T-helper 1 cell treated with Interleukin-12 subunit alpha and Interleukin-12 subunit beta and Interleukin-4 antibody, amounts not matched to agents 30 ng/mL and 1 ng/mL, for 36 hours (primary cell): Measurements from ENCODE around the gene SAP130. TPM values are rescaled to one million over a fixed set of nuclear protein-coding genes. Genes with fewer than 3 reads are reported as not detected.

ENCODE experiments used
- intact Hi-C: fragments of 100-400 bp; cut with micrococcal nuclease; formaldehyde crosslinking; loops from one replicate; pipeline ENCODE4 v1.15.1; 2024
- total RNA-seq: library from RNA; stranded (reverse); gene quantifications from 2 replicates; pipeline ENCODE4 v1.2.3, GENCODE V29; 2022

Gene SAP130
- total RNA-seq, 1 donor from 2014 or later, result 32.9 TPM

DNA sequence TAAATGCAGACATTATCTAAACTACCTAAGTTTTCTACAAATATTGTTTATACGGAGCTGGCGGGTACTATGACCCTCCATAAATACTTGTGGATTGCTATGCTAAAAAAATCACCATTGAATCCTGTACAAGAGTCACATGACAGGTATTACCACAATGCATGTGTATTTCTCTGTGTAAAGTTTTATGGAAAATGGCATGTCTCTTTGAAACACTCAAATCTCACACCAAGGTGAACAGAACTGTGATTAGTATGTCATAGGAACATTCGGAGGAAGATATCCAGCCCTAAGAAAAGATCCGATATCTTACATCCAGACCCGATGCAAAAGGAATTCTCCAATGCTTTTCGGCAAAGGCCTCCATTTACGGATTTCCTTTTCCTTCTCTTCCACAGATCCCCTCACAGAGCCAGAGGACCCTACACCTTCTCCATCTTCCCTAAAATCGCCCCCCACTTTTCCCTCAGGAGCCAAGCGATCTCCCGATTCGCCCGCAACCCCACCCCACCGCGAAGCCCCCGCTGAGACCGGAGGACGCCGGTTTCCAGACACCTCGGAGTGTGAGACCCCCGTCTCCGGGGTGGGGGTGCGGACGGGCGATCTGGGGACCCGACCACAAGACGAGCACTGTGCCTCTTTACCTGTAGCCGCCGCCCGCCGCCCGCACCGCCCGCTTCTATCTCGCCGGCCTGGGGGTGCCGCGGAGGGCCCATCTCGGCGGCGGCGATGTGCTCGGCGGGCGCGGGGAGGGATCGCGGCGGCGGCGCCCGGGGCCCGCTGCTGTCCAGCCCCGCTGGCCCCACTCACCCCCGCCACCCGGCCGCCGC lies 1.2 kb downstream of the SAP130 start:
- intact Hi-C loops, result loop anchor here (2.0 to 10.0 kb wide), 5 partner anchors 140 to 1370 kb away; partner anchors contain the start of genes ERCC3 and GYPC

DNA sequence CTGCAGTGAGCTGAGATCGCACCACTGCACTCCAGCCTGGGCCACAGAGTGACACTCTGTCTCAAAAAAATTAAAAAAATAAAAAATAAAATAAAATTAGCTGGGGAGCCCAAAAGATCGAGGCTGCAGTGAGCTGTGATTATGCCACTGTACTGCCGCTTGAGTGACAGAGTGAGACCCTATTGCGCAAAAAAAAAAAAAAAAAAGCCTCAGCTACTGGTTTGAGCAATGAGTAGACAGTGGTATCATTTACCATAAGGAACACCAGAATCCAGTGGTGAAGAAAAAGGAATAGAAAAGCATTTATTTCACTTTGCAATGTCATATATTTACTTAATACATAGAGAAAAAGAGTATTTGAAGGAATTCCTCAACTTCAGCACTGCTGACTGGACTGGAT lies 3.0 kb downstream of the SAP130 start:
- intact Hi-C loops, result loop anchor here (5.0 to 10.0 kb wide), 3 partner anchors 730 to 1000 kb away; partner anchors contain the start of gene ERCC3

DNA sequence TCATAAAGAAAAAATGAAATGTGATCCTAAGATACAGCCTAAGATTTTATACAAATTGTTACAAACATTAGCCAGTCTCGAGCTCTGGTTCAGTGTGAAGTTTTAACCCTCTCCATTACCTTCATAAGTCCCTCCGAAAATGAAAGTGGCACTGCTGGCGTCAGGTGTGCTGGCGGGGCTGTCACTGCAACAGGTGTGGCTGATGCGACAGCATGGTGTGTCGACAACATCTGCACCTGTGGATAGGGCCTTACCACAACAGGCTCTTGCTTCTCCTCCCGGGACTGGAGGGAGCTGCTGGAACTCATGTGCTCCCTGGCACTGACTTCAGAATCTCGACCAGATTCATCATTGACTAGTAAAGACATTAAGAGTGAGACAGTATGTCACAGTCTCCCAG lies 10.3 kb downstream of the SAP130 start:
- intact Hi-C loops, result no loop called here

DNA sequence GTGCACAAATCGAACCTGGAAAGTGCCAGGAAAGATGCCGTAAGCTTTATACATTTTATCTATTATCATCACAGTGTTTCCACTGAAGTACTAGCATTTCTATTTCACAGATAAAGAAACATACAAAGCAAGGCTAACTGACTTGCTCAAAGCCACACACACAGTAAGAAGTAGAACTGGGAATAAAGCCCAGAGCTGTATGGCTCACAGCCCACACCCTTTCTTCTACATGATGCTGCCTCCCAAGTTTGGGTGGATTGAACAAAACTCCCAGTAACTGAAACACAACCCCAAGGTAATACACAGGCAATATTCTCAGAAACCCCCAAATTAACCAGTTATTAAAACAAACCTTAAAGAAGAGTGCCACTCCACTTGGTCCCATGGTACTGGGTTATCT lies 11.2 kb downstream of the SAP130 start:
- intact Hi-C loops, result no loop called here

DNA sequence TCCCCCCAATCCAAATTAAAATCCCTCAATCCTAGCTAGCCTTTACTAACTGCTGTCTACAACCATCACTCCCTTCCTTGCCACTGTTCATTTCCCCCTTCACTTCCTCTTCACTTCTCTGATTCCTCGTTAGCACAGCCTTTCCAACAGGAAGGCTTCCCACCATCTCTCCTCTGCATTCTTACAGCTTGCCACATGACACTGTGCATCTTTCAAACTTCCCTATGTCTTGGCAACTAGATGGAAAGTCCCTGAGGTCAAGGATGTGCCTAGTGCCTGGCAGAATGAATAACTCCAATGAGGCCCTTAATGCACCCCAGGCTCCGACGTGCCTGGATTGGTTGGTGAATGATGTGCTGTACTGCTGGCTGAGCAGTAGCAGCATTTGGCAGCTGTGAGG lies 15.2 kb downstream of the SAP130 start:
- intact Hi-C loops, result no loop called here

DNA sequence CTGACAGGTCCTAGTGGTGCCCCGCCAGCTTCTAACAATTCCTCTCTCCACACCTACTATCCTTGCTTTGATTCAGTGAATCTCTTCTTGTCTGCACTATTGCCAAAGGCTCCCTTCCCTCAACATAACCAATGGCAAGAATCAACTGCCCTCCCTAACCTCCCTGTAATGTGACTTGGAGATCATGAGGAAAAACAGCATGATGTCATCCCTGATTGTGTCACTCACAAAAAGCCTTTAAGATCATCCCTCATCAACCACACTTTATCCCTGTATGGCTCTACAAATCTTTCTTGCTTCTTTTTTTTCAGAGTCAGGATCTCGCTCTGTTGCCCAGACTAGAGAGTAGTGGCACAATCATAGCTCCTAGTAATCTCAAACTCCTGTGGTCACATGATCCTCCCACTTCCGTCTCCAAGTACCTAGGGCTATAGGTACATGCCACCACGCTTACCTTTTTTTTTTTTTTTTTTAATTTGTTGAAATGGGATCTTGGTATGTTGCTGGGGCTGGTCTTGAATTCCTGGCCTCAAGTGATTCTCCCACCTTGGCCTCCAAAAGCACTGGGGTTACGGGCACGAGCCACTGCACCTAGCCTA lies 19.7 kb downstream of the SAP130 start:
- intact Hi-C loops, result no loop called here

DNA sequence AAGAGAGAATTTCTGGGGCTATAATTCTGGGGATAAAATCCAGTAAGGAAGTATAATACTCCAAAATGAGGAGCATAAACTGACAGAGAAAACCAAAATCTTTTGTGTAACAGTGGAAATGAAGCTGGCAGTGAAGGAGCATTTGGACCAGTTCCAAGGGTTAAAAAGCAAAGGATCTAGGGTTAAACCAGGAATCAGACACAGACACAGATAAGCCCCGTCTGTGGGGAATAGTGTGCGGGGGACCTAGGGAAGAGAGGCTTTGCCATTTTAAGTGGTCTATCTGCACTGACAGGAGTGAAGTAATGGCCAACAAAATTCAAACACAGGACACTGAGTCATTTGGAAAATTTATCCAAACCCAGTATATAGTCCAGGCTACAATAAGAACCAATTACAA lies 23.4 kb downstream of the SAP130 start:
- intact Hi-C loops, result no loop called here

DNA sequence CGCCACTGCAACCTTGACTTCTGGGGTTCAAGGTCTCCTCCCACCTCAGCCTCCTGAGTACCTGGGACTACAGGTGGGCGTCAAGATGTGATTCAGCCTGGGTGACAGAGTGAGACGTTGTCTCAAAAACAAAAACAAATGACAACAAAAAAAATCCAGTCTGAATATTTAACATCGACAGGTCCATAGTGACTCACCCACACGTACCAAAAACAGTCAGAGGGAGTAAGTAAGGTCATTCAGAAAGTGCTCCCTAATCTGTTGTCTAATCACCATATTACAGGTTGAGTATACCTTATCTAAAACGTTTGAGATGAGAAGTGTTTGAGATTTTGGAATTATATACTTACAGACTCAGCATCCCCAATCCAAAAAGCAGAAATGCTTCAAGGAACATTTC lies 24.4 kb downstream of the SAP130 start:
- intact Hi-C loops, result no loop called here

DNA sequence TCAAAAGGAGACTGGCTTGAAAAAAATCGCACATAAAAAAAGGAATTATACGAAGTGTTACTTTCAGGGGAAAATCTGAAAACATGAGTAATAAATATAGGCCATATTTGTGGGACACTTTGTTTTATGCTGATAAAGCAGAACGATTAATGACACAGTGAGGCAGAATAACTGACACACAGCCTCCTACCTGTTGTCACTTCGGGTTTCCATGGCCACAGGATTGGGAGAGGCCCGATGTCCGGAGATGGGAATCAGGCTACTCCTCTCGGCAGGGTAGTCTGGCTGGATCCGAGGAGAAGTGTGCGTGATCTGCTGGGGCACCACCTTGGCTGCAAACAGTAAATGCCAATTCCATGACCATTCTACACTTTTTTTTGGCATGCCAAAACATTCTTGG lies 31.7 kb downstream of the SAP130 start:
- intact Hi-C loops, result no loop called here

DNA sequence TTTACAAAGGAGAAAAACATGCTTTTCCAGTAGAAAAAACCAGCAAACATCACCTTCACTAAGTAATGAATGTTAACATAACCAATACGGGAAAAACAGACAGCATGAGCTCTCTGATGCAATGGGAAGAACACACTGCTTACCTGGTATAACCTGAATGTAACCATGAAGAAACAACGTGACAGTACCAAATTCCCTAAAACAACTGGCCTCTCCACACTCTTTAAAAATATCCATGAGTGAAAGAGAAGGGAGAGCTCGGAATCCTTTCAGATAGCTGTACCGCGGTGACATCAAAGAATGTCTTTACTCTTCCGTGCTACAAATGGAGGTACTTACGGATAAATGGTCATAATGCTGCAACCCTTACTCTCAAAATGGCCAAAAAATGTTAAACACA lies 32.1 kb downstream of the SAP130 start:
- intact Hi-C loops, result no loop called here

DNA sequence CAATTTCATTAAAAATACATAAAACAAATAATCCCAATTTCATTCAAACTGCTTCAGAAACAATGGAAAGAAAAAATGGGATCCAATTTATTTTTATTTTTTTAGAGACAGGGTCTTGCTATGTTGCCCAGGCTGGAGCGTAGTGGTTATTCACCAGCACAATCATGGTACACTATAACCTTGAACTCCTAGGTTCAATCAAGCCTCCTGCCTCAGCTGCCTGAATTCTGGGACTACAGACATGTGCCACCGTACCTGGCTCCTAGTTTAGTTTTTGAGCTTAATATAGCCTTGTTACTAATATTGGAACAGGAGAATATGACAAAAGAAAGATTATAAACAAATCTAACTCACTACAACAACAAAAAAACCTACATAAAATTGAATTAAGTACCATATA lies 34.2 kb downstream of the SAP130 start:
- intact Hi-C loops, result no loop called here

DNA sequence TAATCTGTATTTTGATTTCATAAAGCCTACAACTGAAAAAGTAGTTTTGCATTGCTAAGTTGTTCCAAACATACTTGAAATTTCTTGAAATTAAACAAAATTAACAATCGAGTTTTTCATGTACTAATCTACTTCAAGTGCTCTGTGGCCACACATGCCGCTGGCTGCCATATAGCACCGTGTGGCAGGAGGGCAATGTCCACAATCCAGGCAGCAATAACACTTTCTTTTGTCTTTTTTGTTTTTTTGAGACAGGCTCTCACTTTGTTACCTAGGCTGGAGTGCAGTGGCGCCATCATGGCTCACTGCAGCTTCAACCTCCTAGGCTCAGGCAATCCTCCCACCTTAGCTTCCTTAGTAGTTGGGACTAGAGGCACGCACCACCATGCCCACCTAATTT lies 36.1 kb downstream of the SAP130 start:
- intact Hi-C loops, result no loop called here

DNA sequence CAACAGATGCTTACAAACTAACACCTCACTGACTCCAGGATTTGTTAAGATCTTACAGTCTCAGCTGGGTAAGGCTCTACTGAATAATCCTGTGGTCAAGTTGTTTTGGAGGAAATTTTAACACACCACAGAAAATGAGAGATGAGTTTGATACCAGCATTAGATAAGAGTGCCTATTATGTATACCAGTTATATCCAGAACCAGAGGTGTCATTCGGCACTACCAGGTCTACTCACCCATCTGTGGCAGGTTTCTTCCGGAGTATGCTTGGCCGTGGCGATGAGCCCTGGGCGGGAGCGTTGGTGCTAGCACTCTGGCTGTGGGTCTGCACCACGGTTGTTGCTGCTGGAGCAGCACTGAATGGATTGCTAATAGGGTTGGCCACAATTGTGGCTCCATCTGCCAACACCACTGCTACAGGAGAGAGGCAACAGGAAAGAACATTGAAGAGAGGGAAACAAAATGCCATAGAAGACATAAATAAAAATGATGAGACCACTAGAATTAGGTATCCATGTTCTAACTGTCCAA lies 41.2 kb downstream of the SAP130 start:
- intact Hi-C loops, result no loop called here

DNA sequence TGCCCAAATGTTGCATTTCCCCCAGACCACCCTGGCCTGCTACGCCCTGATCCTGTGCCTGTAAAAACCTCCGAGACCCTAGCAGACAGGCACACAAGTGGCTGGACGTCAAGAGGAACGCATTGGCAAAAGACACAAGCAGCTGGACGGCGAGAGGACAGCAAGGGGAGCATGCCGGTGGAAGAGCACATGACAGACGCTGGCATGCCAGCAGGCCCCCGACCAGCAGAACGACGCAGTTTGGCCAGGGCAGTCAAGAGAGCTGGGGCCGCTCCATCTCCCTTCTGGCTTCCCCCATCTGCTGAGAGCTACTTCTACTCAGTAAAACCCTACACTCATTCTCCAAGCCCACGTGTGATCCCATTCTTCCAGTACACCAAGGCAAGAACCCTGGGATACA lies 42.1 kb downstream of the SAP130 start:
- intact Hi-C loops, result no loop called here

DNA sequence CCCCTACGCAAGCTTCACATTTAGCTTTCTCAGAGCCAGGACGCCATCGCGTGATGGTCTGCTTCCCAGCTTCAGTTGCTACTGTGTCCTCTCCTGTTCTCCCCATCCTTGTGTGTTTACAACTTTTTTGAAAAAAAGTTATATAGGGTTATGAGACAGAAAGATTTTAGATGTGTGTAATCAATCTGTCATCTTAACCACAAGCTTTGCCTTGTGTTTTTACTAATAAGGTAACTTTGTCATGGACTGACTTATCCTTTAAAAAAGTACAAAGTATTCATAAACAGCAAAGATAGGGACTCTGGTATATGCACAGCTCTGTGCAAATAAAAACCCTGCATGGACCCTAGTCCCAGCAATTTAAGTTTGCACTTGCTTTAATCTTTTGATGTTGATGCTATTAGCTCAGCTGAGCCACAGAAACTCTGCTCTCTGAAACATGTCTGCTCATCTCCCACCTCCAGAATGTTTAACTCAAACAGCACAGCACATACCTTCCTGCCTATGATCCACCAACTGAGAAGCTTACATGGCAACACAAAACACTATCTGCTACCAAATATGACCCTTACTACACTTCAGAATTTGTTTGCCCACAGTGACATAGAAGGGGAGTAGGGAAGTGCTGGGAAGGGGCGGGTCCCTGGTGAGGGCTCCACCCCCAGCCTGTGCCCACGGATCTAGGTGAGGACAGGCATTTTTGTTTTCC lies 42.7 kb downstream of the SAP130 start:
- intact Hi-C loops, result no loop called here

DNA sequence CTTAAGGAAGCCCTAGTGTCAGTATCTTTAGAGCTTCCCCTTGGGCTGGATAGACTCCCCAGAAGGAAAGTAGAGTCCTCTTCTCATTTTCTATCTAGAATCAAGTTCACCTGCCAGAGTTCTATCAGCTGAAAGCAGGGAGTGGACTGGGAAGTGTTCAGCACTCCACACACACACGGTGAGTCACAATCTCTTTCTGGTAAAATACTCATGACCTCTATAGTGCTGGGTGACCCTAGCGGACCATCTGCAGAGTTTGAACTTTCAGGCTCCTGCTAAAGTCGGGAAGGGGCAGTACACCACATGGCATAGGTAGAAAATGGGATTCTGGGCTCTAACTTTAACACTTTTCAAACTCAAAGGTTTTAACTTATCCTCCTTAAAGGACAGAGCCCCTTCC lies 43.3 kb downstream of the SAP130 start:
- intact Hi-C loops, result no loop called here

DNA sequence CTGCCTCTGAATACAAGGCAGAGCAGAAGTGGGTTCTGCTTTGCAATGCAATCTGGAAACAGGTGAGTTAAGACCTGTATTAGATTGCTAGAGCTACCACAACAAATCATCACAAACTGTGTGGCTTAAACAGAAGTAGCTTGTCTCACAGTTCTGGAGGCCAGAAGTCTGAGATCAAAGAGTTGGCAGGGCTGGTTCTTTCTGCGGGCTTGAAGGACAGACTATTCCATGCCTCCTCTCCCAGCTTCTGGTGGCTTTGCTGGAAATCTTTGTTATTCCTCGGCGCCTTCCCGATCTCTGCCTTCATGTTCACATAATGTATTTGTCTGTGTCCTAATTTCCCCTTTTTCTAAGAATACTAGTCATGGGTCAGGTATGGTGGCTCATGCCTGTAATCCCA lies 58.4 kb downstream of the SAP130 start:
- intact Hi-C loops, result no loop called here

DNA sequence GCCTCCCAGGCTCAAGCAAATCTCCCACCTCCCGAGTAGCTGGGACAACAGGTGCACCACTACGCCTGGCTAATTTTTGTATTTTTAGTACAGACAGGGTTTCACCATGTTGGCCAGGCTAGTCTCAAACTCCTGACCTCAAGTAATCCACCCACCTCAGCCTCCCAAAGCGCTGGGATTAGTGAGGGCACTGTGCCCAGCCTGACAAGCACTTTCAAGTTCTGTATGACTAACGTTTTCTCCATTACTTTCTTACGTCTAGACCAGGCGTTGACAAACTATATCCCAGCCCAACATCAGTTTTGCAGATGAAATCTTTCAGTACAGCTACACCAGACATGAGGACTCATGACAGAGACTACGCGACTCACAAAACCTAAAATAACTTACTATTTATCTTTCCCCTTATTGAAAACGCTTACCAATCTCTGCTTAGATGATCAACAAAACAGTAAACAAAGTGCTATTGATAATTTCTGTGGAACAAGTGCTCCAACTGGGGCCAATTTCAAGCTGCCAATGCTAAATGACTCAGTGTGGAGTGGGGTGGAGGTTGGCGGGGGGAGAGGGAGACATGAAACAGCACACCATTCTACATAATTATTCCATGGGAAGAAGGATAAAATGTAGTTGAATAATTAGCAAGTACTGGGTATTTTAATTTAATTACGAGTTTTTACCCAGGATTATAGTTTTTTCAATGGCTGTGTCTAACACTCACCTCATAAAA lies 59.1 kb downstream of the SAP130 start:
- intact Hi-C loops, result no loop called here

DNA sequence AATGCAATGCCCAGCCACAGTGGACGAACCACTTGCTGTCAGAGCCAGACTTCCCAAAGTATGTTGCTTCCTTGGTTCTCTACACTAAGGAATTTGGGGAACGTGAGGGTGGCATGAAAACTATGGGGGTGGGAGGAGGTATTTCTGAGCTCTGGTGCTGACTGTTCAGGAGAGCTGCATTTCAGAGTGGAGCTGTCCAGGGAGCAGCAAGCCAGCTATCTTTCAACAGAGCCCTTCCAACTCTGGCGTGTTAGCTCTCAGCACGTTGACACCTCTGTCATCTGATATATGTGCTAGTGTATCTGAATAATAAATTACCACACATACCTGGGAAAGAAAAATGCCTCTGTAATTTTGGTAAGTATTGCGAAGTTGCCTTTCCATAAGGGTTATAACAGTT lies 66.1 kb downstream of the SAP130 start:
- intact Hi-C loops, result no loop called here

DNA sequence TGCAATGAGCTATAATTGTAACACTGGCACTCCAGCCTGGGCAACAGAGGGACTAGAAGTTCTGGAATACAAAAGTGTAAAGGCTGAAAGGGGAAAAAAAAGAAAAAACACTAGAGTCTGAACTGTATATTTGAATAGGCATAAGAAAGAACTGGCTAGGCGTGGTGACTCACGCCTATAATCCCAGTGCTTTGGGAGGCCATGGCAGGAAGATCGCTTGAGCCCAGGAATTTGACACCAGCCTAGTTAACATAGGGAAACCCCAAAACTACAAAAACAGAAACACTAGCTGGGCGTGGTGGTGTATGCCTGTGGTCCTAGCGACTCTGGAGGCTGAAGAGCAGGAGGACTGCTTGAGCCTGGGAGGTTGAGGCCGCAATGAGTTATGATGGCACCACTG lies 70.6 kb downstream of the SAP130 start:
- intact Hi-C loops, result no loop called here

DNA sequence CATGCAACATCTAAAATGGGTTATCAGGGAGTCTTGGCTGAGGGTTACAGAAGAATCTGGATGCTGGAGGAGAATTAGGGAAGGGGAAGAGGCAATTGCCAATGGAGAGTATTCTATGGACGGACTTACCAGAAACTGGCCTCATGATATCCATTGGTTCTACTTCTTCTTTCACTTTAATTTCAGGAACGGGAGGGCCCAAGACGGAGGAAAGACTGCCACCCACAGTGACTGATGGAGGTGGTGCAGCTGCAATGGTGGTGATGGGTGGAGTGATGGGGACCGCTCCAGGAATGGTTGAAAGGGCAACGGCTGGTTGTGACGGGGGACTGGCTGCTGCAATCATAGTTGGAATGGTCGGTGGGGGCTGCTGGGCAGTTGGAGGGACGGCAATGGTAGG lies 73.0 kb downstream of the SAP130 start:
- intact Hi-C loops, result no loop called here
